AG04450 (cell line): Measurements from ENCODE around the gene KANK2. TPM values are rescaled to one million over a fixed set of nuclear protein-coding genes. Genes with fewer than 3 reads are reported as not detected.

Source experiments
- CTCF ChIA-PET: fragments of 300-600, 350-600 bp; formaldehyde crosslinking; extraction: SDS; loops from one replicate; lab custom pipeline; 2022; ENCODE audit warnings: antibody characterized with exemption, inconsistent platforms; lab: Charles Lee
- POLR2A ChIA-PET: fragments of 350-600 bp; formaldehyde crosslinking; extraction: SDS; loops from one replicate; lab custom pipeline; 2021; ENCODE audit warnings: antibody characterized with exemption, inconsistent platforms; lab: Yijun Ruan, JAX
- DNase-seq: peaks from one replicate; pipeline ENCODE4 v3.0.0-alpha.2; 2011; ENCODE audit warnings: low read depth, low spot score
- H3K27ac ChIP-seq: one replicate; pipeline ENCODE4 v1.5.1; 2012; ENCODE audit warnings: low read depth, low read length, control low read depth
- H3K27me3 ChIP-seq: one replicate; pipeline ENCODE4 v1.6.0; 2012; ENCODE audit warnings: low read length; ENCODE audit not compliant: control insufficient read depth, insufficient read depth
- H3K4me3 ChIP-seq: 2 replicates; pipeline ENCODE4 v1.5.1; 2011; ENCODE audit warnings: mild to moderate bottlenecking, low read depth, low read length, control low read depth
- H3K9me3 ChIP-seq: 2 replicates; pipeline ENCODE4 v1.5.1; 2012; ENCODE audit warnings: low read length; ENCODE audit not compliant: control insufficient read depth, insufficient read depth
- CTCF ChIP-seq: IDR thresholded peaks from 2 replicates; pipeline ENCODE4 v1.5.1; 2011; ENCODE audit warnings: low read depth, low read length, control low read depth, inconsistent platforms
- polyA plus RNA-seq: library from polyadenylated mRNA; depleted of rRNA; stranded (reverse); fragments of >200 nt; gene quantifications from 2 replicates; pipeline ENCODE4 v1.2.3, GENCODE V29; 2011

Gene KANK2
- polyA plus RNA-seq, 1 experiment = 83.2 TPM

- DNase-seq = no peak
- Histone ChIP-seq H3K27ac (no peak overlapping the region), H3K27me3 (no peaks in the 10 kb centered on the region), H3K9me3 (peaks cover 6% of the 10 kb centered on the region; the same call in 1 of the 2 replicates), H3K4me3 (no peak overlapping the region)
- ChIA-PET CTCF (interaction anchor here (0.5 kb wide), 1 partner anchor 204 kb away, joined by 7 read pairs; no protein-coding TSS in a partner anchor), POLR2A (no interaction called here)
- no peak for TF ChIP-seq CTCF
Measured at GRCh38 chr19:11238781-11239376, 41.5 kb upstream of the KANK2 start.

DNA sequence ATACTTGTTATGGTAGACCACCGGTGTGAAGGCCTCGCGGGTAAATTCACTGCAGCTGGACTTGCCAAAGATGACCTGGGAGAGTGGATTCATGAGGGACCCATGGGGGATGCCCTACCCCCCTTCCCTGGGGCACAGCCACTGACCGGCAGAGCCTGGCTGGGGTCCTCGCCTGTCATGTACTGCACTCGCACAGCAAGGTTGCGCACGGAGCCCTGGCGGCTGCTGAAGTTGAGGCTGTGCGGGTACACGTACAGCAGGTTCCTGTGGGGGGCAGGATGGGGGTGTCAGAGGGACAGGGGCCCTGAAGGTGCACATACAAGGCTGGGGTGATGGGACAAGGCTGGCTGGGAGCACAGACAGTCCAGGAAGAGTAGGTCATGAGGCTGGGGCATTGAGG lies 40.7 kb upstream of the KANK2 start:
- no peak for DNase-seq
- TF ChIP-seq CTCF = no peak
- no peak overlapping the region for H3K27ac ChIP-seq
- H3K27me3 ChIP-seq = no peaks in the 10 kb centered on the region
- peaks cover 6% of the 10 kb centered on the region; the same call in 1 of the 2 replicates for H3K9me3 ChIP-seq
- POLR2A ChIA-PET = no interaction called here
- CTCF ChIA-PET = no interaction called here
- H3K4me3 ChIP-seq = no peak overlapping the region

- Histone ChIP-seq H3K27me3 (no peaks in the 10 kb centered on the region), H3K4me3 (no peak overlapping the region), H3K27ac (no peak overlapping the region), H3K9me3 (peaks cover 6% of the 10 kb centered on the region; the same call in 1 of the 2 replicates)
- ChIA-PET POLR2A (no interaction called here), CTCF (interaction anchor here (0.6 to 1.0 kb wide), 2 partner anchors 19 to 246 kb away, joined by 4 to 7 read pairs; no protein-coding TSS in a partner anchor)
- no peak for DNase-seq
- no peak for TF ChIP-seq CTCF
Measured at GRCh38 chr19:11237321-11237720, 40.0 kb upstream of the KANK2 start.

DNA sequence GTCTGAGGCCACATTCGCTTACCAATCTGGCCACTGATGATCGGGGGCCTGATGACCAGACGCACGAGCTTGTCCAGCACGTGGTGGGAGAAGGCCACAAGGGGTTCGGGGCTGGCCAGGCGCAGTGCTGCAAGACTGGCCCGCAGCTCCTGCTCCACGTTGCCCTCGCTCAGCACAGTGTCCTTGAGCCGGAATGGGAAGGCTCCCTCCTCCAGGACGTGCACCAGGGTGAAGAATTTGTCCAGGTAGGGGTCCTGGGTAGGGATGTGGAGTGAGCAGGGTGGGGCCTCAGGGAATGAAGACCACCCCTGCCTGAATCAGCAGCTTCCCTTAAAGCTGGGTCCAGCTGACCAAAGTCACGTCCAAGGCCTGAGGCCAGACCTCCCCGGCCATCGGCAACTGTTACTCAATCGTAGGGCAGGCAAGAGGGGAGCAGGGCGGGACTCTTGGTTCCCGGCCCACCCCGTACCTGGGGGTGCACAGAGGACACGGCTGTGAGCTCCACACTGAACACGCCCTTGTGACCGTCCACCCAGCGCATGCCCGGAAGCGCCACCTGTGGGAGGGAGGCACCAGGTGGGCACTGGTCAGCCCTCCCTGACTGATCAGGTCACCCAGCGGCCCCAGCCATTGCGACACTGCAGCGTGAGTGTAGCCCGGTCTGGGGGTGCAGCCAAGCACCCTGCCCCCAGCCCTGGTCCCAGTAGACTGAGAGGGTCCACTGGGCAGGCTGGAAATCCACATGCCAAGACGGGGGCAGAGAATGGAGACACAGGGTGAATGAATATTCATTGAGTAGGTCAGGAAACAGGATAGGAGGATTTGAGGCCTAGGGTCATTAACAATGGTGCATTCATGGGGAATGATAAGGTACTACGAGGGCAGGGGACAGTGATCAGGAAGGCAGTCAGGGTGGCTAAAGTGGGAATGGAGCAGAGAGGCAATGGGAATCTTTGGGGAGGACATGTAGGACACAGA lies 39.3 kb upstream of the KANK2 start:
- Histone ChIP-seq H3K27me3 (no peaks in the 10 kb centered on the region), H3K27ac (no peak overlapping the region), H3K9me3 (peaks cover 6% of the 10 kb centered on the region; the same call in 1 of the 2 replicates), H3K4me3 (no peak overlapping the region)
- ChIA-PET CTCF (interaction anchor here (1.0 kb wide), 1 partner anchor 246 kb away, joined by 7 read pairs; no protein-coding TSS in a partner anchor), POLR2A (interaction anchor here (0.7 kb wide), 1 partner anchor 98 kb away, joined by 4 read pairs; no protein-coding TSS in a partner anchor)
- no peak for TF ChIP-seq CTCF
- no peak for DNase-seq
